Panc1 (cell line): ENCODE measurements around the gene PTDSS2. TPM values are rescaled to one million over a fixed set of nuclear protein-coding genes. Genes with fewer than 3 reads are reported as not detected.

Experiments
- ATAC-seq: fragments of 200-7000 bp; cut with Tn5 transposase; 2 replicates; pipeline ENCODE4 v1.9.1; 2020; ENCODE audit warnings: mild to moderate bottlenecking, moderate library complexity
- BruUV-seq: library from RNA; stranded (reverse); fragments of 400-500 nt; replicated peaks from 2 replicates; lab custom pipeline; 2021; lab: Mats Ljungman, UMichigan
- CTCF ChIA-PET: fragments of 300-600 bp; sonication (Branson Sonifier 250); formaldehyde crosslinking; loops from one replicate; lab custom pipeline; 2022; ENCODE audit warnings: antibody characterized with exemption; lab: Charles Lee
- POLR2A ChIA-PET: fragments of 300-600 bp; sonication (Branson Sonifier 250); formaldehyde crosslinking; loops from one replicate; lab custom pipeline; 2022; ENCODE audit warnings: antibody characterized with exemption; lab: Charles Lee
- DNase-seq: peaks from one replicate; pipeline ENCODE4 v3.0.0-alpha.2; 2010; ENCODE audit warnings: low read depth, low spot score
- H3K27ac ChIP-seq: 2 replicates; pipeline ENCODE4 v1.5.1; 2011; ENCODE audit warnings: mild to moderate bottlenecking, low read length, inconsistent platforms
- H3K27me3 ChIP-seq: fragments of 200-500 bp; sonication (Bioruptor generic); 2 replicates; pipeline ENCODE4 v1.6.0; 2014; ENCODE audit warnings: low read length, inconsistent platforms; ENCODE audit not compliant: control insufficient read depth, insufficient read depth
- H3K36me3 ChIP-seq: fragments of 200-500 bp; sonication (Bioruptor generic); 2 replicates; pipeline ENCODE4 v1.5.1; 2014; ENCODE audit warnings: inconsistent platforms, mild to moderate bottlenecking, low read length, moderate library complexity; ENCODE audit not compliant: control insufficient read depth, insufficient read depth
- H3K4me1 ChIP-seq: 2 replicates; pipeline ENCODE4 v1.5.1; 2011; ENCODE audit warnings: inconsistent platforms, mild to moderate bottlenecking, low read length, moderate library complexity; ENCODE audit not compliant: control insufficient read depth, insufficient read depth
- H3K4me3 ChIP-seq, 2 experiments: 2 replicates each; pipeline ENCODE4 v1.5.1; 2011 to 2012; ENCODE audit warnings: low read depth in 2 of 2, low read length in 2 of 2, mild to moderate bottlenecking in 2 of 2, inconsistent platforms in 1 of 2, moderate library complexity in 1 of 2
- H3K9me3 ChIP-seq: fragments of 200-500 bp; sonication (Bioruptor generic); 2 replicates; pipeline ENCODE4 v1.5.1; 2014; ENCODE audit warnings: low read depth, mild to moderate bottlenecking, inconsistent platforms, low read length, moderate library complexity; ENCODE audit not compliant: control insufficient read depth, insufficient read depth
- CTCF ChIP-seq: fragments of 450-650 bp; IDR thresholded peaks from 2 replicates; pipeline ENCODE4 v1.5.1; 2017; ENCODE audit warnings: mild to moderate bottlenecking
- POLR2AphosphoS5 ChIP-seq: IDR thresholded peaks from 2 replicates; pipeline ENCODE4 v1.6.1; 2012; ENCODE audit warnings: mild to moderate bottlenecking, low read depth, low read length, moderate library complexity
- REST ChIP-seq, 2 experiments: IDR thresholded peaks; 2 replicates each; pipeline ENCODE4 v1.6.1; 2011 to 2012; ENCODE audit warnings: low read depth in 2 of 2, control low read depth in 1 of 2, low read length in 1 of 2, mild to moderate bottlenecking in 1 of 2, moderate library complexity in 1 of 2; ENCODE audit not compliant: insufficient read depth in 1 of 2
- SIN3A ChIP-seq: IDR thresholded peaks from 2 replicates; pipeline ENCODE4 v1.6.1; 2012; ENCODE audit warnings: low read depth, mild to moderate bottlenecking, low read length, moderate library complexity, borderline replicate concordance; ENCODE audit not compliant: insufficient read depth
- TCF7L2 ChIP-seq: IDR thresholded peaks from 2 replicates; pipeline ENCODE4 v1.6.1; 2011; ENCODE audit warnings: mild to moderate bottlenecking, low read depth, low read length, inconsistent platforms
- in situ Hi-C: cut with HindIII; loops from 2 replicates; pipeline ENCODE4 v1.10.0; 2016; ENCODE audit warnings: low sequenced_read_pairs, low pct_unique_long_range_greater_than_20kb
- intact Hi-C: fragments of 100-400 bp; cut with micrococcal nuclease; formaldehyde crosslinking; loops from one replicate; pipeline ENCODE4 v1.10.0; 2022; ENCODE audit not compliant: unreplicated experiment
- total RNA-seq: library from RNA; stranded (reverse); gene quantifications from one replicate; pipeline ENCODE4 v1.2.1, GENCODE V29; 2021; ENCODE audit not compliant: unreplicated experiment

The PTDSS2 gene
- total RNA-seq, 1 experiment from 2014 or later: 103 TPM

GRCh38 chr11:484616-485015 lies 34.5 kb downstream of the PTDSS2 start:
- in situ Hi-C loops (no loop called here), intact Hi-C loops (no loop called here)
- Histone ChIP-seq H3K36me3 (no peaks in the 10 kb centered on the region), H3K9me3 (no peaks in the 10 kb centered on the region), H3K4me1 (no peaks in the 10 kb centered on the region), H3K4me3 (no peak overlapping the region), H3K27me3 (no peaks in the 10 kb centered on the region), H3K27ac (no peak overlapping the region)
- CTCF ChIA-PET: no interaction called here
- DNase-seq (no peak), ATAC-seq (no peak)
- TF ChIP-seq TCF7L2: no peak
- TF ChIP-seq CTCF: no peak
- TF ChIP-seq SIN3A: no peak
- no peak for TF ChIP-seq REST (IDR thresholded peaks at IDR 0.05; ENCODE audit: insufficient read depth in 1 of 2, low read depth in 2 of 2, low read length in 1 of 2)
- POLR2A ChIA-PET: no interaction called here
- no TSS peak for BruUV-seq

GRCh38 chr11:486189-486588 lies 36.1 kb downstream of the PTDSS2 start:
- no peaks in the 10 kb centered on the region for H3K36me3 ChIP-seq
- ATAC-seq: no peak
- no peak overlapping the region for H3K4me3 ChIP-seq
- intact Hi-C loops (no loop called here), in situ Hi-C loops (no loop called here)
- ChIA-PET CTCF (no interaction called here), POLR2A (interaction anchor here (0.7 kb wide), 1 partner anchor 15 kb away, joined by 3 read pairs; no protein-coding TSS in a partner anchor)
- no peaks in the 10 kb centered on the region for H3K4me1 ChIP-seq
- no peaks in the 10 kb centered on the region for H3K9me3 ChIP-seq
- no peak for DNase-seq
- no TSS peak for BruUV-seq
- H3K27me3 ChIP-seq: no peaks in the 10 kb centered on the region
- H3K27ac ChIP-seq: no peak overlapping the region
- TF ChIP-seq CTCF (no peak), REST (IDR thresholded peaks at IDR 0.05; ENCODE audit: insufficient read depth in 1 of 2, low read depth in 2 of 2, low read length in 1 of 2) (no peak), SIN3A (no peak), POLR2AphosphoS5 (no peak), TCF7L2 (no peak)
